RPMI7951 (cell line): Measurements from ENCODE around the gene TADA3. TPM values are rescaled to one million over a fixed set of nuclear protein-coding genes. Genes with fewer than 3 reads are reported as not detected.

Experiments
- DNase-seq: peaks from one replicate; pipeline ENCODE4 v3.0.0-alpha.2; 2012; ENCODE audit warnings: low read depth
- total RNA-seq: library from RNA; depleted of rRNA; stranded (reverse); fragments of >200 nt; shearing (Covaris generic); gene quantifications from 2 replicates; pipeline ENCODE4 v1.2.3, GENCODE V29; 2014

Gene TADA3
- total RNA-seq, 1 experiment from 2014 or later = 99.1 TPM

DNA sequence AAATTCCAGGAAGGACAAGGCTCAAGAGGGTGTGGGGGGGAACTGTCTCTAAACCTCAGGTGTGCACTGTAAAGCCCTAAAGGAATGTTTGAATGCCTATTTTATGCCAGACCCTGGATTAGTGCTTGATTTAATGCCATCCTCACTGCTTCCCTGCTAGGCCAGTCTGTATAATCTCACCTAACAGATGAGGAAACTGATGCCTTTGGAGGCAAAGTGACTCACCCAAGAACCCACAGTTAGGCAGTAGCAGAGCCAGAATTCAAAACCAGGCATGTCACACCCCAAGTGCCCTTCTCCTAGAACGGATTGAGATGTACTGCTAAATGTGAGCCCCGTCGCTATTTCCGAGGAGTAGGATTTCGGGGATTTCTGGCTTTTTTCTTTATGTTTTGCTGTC, 30.4 kb downstream of the TADA3 start:
- no peak for DNase-seq

DNA sequence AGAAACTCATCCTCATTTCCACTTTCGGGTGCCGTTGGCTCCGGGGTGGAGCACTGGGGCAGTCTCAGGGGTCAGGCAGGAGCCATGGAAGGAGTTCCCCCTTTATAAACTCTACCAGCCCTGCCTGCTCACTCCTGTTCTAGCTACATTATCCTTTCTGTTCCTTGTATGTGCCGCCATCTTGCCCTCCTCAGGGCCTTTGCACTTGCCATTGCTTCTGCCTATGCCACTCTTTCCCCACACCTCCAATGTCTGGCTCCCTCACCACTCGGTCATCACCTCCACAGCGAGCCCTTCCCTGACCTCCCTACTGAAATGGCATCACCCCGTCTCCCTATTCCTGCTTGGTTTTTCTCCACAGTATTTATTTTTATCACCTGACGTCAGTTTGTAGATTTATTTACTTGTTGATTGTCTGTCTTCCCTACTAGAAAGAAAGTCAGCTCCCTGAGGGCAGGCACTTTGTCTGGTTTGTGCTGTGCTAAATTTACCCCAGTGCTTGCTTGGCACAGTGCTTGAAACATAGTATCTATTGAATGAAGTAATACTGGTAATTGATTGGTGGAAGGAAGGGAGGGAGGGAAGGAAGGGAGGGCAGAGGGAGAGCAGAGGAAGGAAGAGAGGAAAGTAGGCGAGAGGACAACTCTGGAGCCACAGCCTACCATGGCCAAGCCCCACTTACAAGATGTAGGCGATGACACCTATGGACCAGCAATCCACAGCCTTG, 31.3 kb downstream of the TADA3 start:
- DNase-seq = no peak

DNA sequence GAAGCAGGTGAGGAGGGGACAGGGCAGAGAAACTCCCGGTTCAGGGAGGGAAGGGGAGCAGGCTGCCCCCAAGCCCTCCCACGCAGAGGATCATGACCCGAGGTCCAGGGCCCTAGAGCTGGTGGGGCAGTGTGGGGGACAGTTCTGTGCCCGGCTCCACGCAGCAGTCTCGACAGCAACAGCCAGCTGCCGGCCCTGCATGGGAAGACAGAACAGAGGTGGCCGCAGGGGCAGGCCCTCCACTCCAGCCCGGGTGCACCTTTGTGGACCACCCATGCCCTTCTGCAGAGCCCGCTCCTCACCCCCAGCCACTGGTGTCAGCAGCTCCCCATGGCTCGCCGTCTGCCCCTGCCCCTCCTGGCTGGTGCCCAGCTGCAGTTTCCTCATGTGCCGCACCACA, 34.8 kb downstream of the TADA3 start:
- DNase-seq = no peak

DNA sequence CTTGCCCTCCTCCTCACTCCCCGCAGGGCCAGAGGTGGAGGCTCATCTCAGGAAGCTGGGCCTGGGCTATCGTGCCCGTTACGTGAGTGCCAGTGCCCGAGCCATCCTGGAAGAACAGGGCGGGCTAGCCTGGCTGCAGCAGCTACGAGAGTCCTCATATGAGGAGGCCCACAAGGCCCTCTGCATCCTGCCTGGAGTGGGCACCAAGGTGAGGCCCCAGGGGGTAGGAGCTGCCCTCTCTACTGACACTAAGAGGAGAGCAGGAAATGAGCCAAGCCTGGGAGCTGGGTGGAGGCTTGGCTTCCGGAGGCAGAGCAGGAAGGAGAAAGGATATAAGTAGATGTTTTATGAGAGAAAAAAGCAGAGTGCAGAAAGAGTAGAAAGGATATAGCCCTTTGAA, 37.6 kb downstream of the TADA3 start:
- DNase-seq = no peak

DNA sequence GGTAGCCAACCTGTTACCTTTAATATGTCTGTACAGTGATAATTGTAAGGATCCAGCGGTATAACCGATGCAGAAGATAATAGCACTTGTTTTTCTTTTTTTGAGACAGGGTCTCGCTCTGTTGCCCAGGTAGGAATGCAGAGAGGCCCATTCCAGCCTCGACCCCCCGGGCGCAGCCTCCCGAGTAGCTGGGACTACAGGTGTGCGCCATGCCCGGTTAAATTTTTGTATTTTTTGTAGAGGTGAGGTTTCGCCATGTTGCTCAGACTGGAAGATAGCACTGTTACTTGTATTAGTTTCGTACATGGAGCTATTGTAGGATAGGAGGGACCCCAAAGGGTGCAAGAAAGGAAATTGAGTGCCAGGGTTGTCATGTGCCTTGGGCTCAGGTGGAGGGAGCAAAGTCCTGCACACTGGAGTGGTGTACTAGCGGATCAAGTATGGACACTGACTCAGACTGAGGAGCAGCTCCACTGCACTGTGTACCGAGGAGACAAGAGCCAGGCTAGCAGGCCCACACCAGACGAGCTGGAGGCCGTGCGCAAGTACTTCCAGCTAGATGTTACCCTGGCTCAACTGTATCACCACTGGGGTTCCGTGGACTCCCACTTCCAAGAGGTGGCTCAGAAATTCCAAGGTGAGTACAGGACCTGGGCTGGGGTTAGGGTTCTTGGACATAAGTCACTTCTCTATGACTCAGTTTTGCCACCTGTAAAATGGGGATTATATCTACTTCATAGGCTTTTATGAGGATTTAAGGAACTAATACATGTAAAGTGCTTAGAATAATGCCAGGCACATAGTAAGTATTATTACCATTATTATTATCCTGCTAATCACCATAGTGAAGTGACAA, 41.5 kb downstream of the TADA3 start:
- peak; percentile 52 for DNase-seq

DNA sequence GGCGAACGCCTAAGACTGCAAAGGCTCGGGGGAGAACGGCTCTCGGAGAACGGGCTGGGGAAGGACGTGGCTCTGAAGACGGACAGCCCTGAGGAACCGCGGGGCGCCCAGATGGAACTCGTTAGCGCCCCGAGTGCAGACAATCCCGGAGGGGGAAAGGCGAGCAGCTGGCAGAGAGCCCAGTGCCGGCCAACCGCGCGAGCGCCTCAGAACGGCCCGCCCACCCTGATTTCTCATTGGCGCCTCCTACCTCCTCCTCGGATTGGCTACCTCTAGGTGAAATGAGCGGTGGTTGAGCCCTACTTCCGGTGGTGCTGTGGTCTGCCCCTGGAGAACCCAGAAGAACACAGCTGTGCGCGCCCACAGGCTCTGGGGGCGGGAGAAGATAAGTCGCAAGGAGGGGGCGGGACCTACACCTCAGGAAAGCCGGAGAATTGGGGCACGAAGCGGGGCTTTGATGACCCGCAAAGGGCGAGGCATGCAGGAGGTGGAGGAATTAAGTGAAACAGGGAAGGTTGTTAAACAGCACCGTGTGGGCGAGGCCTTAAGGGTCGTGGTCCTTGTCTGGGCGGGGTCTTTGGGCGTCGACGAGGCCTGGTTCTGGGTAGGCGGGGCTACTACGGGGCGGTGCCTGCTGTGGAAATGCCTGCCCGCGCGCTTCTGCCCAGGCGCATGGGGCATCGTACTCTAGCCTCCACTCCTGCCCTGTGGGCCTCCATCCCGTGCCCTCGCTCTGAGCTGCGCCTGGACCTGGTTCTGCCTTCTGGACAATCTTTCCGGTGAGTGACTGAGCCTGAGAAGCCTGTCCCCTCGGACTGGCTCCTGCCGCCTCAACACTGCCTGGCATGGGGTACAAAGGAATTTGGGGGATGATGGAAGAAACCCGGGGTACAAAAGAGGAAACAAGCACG, 42.4 kb downstream of the TADA3 start, which contains the start of gene OGG1:
TSS of gene OGG1 (plus strand) at position 308 of the 911 bp plus-strand sequence. CDS start at position 643, 335 bp downstream.
- peak; percentile 100 for DNase-seq

DNA sequence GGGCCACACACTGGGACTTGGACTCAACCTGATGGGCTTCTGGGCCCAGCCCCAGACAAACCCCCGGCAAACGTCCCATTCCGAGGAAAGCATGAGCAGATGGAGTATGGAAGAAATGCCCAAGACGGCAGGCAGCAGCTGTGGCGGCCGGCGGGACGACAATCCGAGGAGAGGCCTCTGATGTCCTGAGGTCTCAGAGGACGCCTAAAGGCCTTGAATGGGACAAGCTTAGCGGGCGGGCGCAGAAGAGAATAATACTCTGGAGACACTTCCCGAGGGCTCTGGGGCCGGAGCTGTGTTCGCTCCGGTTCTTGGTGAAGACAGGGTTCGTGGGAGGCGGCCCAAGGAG, 43.0 kb downstream of the TADA3 start:
- DNase-seq = no peak

DNA sequence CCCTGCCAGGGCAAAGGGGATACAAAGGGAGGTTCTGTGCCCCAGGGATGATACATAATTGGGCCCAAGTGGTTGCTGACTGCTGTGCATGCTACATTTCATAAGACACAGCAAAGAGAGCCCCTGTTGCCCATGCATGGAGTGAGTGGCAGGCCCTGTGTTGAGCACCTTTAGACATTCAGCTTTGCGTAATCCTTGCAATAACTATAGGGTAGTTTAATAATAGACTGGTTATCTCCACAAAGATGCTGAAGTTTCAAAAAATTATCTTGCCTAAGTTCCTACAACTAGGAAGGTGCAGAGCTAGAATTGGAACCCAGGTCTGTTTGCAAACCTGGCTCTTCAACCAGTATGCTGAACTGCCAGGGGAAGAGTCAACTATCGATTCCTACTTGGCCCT, 44.2 kb downstream of the TADA3 start:
- DNase-seq = no peak

DNA sequence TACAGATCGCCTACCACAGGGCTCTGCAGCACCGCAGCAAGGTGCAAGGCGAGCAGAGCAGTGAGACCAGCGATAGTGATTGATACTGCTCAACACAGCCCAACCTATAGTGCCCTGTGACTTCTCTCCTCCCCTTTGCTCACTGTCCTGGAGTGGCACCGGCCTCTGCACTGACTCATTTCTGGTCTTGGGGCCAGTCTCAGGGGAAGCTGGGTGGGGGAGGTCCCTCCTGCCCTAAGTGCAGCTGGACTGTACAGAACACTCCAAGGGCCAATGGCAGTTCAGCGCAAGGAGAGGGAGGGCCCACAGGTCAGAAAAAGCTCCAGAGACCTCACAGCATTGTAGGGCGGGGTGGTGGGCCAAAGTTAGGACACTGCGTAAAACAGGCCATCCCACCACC, 45.0 kb downstream of the TADA3 start:
- DNase-seq = peak; percentile 78

DNA sequence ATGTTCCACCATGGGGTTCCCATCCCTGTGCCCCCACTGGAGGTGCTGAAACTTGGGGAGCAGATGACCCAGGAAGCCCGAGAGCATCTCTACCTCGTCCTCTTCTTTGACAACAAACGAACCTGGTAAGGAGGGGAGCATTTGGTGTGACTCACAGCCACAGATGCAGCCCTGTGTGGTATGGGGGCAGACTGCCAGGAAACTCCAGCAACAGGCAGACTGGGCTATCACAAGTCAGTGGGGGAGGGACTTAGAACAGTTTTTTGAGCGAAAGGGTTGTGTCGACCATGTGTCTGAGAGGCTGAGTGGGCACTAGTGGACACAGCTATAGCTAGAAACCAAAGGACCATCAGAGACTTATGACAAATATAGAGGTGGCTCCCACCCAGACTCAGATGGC, 45.9 kb downstream of the TADA3 start:
- DNase-seq = peak; percentile 89

DNA sequence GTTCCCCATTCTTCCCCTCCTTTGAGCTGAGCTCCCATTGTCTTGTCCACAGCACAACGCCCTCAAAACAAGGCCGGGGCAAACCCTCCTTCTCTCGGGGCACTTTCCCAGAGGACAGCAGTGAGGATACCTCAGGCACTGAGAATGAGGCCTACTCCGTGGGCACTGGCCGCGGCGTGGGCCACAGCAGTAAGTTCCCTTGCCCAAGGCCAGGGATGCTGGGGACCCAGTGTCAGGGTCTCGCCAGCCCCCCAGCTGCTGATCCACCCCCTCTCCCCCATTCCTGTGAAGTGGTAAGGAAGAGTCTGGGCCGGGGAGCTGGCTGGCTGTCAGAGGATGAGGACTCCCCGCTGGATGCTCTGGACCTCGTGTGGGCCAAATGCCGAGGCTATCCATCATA, 46.8 kb downstream of the TADA3 start:
- no peak for DNase-seq

DNA sequence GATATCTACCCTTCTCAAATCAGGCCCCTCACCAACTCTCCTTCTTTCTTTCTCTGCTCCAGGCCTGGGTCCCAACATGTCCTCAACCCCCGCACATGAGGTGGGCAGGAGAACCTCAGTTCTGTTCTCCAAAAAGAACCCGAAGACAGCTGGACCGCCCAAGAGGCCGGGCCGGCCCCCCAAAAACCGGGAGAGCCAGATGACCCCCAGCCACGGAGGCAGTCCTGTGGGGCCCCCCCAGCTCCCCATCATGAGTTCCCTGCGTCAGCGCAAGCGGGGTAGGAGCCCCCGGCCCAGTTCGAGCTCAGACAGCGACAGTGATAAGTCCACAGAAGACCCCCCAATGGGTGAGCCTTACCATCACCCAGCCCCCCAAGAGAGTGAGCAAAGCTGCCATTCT, 48.1 kb downstream of the TADA3 start:
- DNase-seq = no peak

DNA sequence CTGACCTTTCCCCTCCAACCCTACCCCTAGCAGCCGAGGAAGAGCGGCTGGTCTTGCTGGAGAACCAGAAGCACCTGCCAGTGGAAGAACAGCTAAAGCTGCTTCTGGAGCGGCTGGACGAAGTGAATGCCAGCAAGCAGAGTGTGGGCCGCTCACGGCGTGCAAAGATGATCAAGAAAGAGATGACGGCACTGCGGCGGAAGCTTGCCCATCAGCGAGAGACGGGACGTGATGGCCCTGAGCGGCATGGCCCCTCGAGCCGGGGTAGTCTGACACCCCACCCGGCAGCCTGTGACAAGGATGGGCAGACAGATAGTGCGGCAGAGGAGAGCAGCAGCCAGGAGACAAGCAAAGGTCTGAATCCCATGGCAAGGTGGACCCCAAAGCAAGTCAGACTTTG, 48.7 kb downstream of the TADA3 start:
- DNase-seq = no peak

DNA sequence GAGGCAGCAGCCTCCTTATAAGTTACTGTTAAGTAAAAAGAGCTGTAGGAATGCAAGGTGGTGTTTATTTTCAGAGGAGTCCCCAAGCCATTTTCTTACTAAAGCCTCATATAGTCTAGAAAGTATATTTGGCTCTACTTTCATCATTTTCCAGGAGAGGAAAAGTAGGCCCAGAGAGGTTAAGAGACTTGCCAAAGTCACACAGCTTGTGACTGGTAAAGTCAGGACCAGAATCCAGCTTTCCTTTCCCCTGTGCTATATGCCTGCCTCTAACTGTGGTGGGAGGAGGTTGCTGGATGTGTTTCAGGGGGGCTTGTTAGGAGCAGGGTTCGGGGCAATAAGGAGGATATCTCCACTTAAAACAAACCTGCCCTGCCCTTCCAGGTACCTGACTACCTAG, 49.7 kb downstream of the TADA3 start:
- no peak for DNase-seq

DNA sequence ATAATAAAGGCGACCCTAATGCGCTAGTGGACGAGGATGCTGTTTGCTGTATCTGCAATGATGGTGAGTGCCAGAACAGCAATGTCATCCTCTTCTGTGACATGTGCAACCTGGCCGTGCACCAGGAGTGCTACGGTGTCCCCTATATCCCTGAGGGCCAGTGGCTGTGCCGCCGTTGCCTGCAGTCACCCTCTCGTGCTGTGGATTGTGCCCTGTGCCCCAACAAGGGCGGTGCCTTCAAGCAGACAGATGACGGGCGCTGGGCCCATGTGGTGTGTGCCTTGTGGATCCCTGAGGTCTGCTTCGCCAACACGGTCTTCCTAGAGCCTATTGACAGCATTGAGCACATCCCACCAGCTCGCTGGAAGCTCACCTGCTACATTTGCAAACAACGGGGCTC, 53.1 kb downstream of the TADA3 start:
- DNase-seq = no peak

DNA sequence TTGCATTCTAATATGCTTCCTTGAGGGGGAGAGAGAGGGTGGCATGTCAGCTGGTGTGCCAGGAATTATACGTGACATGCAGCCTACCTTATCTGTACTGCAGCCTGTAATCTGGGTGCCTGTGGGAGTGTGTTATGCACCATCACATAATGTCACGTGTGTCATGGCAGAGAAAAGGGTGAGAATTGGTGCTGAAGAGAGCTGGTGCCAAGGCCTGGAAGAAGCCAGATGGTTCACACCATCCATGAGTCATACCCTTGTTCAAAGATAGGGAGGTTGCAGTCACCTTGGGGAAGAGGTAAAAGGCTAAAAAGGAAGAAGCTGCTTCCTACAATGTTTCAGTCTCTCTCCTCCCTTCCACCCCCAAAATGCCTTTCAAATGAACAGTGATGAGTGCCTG, 55.4 kb downstream of the TADA3 start:
- no peak for DNase-seq

DNA sequence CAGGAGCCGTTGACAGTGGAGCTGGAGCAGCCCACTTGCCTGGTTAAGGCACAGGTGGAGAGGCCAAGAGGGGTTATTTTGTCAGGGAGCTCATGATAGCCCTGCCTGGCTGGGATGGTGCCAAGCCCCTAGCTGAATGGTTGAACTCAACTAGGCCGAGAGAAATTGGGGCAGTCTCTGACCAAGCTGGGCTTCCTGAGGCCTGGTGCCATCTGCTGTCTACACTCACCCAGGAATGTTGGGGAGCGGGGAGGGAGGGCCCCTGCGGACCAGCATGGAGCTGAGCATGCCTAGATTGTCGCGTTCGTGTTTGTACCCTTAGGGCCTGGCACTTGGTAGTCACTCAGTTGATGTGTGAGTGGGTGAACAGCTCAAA, 59.5 kb downstream of the TADA3 start:
- peak; percentile 59 for DNase-seq

DNA sequence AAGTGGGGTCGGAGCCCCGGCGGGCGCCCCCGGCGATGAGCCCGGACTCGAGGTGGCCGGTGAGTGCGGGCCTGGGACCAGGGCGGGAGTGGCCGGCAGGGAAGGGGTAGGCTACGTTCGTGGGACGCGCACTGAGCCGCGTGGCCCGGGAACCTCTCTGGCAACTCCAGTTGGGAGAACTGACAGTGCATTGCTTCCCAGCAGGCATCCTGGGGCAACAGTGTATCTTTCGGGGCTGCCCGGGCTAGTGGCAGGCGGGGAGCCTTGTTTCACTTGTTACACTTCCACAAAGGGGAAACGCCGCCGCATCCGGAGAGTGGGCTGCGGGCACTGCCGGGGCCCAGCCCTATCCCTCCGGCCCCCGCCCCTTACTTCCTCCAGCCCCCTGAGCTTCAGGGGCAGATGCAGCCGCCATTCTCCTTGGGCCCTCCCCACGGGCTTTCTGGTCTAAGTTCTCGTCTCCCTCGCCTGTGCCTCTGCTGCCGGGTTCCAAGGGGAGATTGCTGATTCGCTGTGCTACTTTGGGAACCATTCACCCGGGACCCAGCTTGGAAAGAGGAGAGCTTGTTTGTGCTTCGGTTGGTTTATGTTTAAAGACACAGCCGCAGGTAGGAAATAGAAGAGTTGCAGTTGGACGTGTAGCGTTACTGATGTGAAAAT, 60.1 kb downstream of the TADA3 start:
- no peak for DNase-seq

DNA sequence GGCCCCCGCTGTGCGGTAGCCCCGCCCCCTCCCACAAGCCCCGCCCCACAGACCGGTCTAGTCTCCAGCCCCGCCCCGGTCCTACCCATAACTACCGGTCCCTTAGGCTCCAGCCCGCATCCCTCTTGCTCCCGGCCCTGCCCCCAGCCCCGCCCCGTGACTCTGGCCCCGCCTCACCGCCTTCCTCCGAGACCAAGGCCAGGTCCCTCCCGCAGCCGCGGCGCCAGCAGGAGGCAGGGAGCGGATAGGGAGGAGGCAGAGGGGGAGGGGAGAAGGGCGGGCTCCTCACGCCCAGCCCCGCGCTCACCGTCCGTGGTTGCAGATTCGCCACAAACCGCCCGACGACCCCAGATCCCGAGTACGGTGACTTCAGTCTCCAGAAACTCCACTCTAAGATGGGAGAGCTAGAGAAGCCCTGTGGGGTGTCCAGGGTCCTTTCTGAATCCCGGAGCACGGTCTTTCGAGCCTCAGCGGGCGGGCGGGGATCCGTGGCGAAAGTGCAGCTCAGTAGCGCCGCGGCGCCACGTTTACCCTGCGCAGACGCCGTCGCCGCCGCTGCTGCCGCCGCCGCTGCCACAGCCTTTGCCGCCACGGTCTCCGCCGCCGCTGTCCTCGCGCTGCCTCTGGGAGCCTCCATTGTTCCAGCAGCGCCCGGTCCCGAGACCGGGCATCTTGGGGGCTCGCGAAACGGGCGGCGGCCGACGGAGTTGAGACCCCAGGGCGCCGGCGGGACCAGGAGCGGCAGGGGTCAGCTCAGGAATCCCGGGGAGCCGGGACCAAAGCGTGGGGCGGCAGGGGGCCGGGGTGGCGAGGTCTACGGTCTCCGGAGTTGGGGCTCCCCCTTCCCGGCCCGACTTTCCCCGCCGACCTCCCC, 60.8 kb downstream of the TADA3 start, which contains the start of gene BRPF1:
TSS of gene BRPF1 (plus strand) at position 530 of the 874 bp plus-strand sequence. CDS start 2,406 bp downstream, outside the sequence.
- peak; percentile 99 for DNase-seq

DNA sequence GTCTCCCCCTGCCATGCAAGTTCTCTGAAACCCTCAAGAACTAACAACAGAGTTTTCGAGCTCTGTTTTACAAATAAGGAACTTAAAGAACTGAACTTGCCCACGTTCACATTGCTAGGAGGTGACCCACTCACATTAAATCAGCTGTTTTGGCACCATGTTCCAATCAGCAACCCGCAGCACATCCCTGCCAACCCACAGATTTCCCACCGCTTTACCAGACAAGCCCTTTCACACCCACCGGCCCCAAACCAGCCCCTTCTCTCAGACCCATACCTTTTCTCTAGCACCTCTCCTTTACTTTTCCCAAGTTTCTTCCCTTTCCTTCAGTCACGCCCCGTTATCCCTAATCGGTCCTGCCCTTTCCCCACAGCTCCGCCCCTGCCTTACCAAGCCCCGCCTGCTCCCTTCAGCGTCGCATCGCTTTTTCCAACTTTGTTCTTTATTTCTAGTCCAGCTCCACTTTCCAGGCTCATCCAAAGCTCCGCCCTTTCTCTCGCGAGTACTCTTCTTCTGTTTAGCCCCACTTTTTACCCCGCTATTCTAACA, 61.5 kb downstream of the TADA3 start:
- no peak for DNase-seq
